DMS53 treated with DMSO at 0.1 percent for 48 hours (cell line): ENCODE results near the gene THSD7A.

Experiments
- DNase-seq: peaks from one replicate; lab custom pipeline; 2025; ENCODE audit not compliant: unreplicated experiment; lab: John Stamatoyannopoulos, UW

Gene THSD7A

DNA sequence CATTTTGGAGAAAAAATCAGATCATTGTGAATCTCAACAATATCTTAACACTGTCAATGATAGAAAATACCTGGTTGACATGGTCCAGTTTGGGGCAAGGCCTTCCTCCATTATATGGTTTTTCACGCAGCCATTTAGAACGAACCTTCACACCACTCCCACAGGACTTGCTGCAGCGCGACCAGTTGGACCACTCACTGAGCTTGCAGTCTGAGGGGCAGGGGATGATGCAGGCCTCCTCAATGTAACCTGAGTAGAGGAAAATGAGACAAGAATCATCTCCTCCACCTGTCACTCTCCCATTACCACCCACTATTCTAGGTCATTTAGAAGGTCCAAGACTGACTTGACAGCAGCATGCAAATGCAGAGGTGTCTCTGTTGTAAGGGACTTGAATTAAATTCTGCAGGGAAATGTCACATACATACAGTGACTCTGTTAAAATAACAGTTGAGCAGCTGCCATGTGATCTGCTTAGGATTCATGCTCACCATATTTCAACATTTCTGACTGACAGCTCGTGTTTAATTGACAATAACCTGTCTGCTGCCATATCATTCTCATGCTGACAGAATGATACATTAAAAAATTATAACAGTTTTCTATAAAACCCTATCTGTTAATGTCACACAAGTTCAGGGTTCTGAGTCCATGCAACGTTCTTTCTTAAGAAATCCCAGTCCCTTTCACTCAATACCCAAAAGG is 403.0 kb downstream of the THSD7A start:
- DNase-seq = no peak

- peak; percentile 80 for DNase-seq
These were observed 404.2 kb downstream of the THSD7A start for GRCh38 chr7:11427686-11428273.

GRCh38 chr7:11424006-11424405 is 408.0 kb downstream of the THSD7A start:
- DNase-seq = no peak

- DNase-seq = no peak
These were observed 411.9 kb downstream of the THSD7A start for GRCh38 chr7:11420049-11420448.

DNA sequence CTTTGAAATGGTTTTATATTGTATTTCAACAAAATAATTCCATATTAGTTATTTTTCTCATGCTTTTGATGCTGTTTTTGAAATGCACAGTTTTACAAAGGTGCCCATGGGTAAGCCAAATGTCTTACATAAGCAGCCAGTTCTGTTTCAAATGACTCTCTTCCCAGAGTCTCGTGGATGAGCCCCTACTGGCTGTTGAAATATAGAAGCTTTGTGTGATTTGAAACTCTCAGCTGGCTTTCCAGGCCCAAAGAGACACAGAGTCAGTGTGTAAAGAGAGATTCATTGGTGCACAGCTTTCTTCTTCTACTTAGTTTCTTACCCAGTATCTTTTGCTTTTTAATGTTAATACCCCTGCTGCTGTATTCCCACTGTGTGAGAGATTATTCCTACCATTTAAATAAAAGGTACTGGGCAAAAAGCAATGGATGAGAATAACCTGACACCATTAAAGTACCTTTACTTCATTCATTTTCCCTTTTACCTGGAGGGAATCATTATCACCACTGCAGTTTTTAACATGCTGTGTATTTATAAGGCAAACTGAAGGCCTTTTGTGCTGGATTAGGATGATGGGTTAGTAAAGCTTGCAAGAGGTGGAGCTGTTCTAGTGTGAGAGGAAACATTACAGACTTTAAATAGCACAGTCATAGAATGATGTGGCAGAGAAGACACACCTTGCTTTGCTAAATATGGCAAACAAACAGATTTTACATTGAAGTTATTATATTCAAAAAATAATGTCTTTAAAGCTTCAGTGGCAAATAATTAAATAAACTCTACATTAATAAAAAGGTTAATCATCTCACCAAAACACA is 415.1 kb downstream of the THSD7A start:
- DNase-seq = no peak

GRCh38 chr7:11415101-11415500 is 416.9 kb downstream of the THSD7A start:
- DNase-seq = no peak

- DNase-seq = no peak
These were observed 418.1 kb downstream of the THSD7A start for GRCh38 chr7:11413901-11414300.

- no peak for DNase-seq
These were observed 420.0 kb downstream of the THSD7A start for GRCh38 chr7:11412036-11412435.

GRCh38 chr7:11410656-11411644 is 421.0 kb downstream of the THSD7A start:
- no peak for DNase-seq

DNA sequence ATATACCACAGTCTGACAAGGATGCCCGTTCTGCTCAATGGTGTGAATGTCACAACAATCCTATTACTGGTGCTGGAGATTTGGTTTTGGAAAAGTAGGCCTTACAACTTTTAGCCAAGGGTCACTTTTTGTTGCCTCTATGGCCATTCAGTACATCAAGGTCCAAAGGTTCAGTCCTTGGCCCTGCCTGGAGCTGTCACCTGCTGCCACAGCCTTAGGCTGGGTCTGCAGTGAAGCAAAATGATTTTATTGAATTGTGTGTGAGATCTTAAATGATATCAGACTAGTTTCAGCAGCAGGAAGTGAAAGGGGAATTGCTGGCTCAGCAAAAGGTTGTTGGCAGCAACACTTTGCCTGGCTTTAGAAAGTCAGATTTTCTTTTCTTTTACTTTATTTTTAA is 427.6 kb downstream of the THSD7A start:
- DNase-seq = no peak

DNA sequence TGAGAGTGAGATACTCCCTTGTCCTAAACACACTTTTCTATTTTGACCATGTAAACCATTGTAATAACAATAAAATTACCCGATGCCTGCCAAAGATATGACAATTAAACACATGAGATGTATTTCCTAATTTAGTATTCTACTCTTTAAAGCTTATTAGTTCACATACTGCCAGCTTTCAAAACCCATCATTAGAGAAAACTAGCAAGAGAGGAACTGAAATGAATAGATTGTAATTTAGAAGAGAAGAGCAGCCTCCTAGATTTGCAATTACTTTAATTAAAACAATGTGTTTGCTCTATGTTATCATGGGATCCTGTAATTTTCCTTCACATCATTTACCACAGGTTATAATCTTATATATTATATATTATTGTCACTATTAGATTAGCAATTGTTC is 428.2 kb downstream of the THSD7A start:
- DNase-seq = no peak

GRCh38 chr7:11394438-11394837 is 437.6 kb downstream of the THSD7A start:
- no peak for DNase-seq

DNA sequence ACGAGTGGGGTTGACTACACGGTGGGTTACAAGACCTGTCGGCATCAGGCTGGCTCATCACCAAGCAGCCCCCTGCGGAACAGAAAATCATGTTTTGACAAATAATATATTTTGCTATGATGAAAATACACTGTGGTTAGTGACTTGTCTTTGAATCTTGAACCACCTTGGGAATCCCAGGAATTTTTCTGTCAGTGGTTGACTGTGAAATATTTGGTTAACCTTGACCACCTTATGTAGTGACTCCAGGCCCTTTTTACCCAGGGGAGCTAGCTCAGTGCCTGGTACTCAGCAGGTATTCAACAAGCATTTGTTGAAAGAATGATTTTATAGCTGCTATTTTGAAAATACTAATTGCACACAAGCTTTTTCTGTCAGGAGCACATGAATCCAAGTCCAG is 452.4 kb downstream of the THSD7A start:
- DNase-seq = no peak

DNA sequence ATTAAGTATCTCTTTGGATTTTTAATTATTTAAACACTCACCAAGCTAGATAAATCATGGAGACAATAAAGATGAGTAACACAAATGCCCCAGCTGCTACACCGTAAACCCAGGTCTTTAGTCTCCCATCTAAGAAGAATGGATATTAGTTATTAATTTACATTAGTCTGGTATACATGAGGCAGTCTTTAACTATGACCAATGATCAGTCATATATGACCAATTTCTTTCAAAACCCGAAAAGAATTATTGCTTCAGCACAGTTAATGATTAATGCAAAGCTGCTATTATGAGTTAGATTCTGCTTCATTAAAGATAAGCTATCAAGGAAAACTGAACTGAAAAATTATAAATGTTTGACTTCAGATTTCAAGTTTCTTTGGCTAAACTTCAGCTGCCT is 455.5 kb downstream of the THSD7A start:
- no peak for DNase-seq

- no peak for DNase-seq
These were observed 457.4 kb downstream of the THSD7A start for GRCh38 chr7:11374629-11375028.

DNA sequence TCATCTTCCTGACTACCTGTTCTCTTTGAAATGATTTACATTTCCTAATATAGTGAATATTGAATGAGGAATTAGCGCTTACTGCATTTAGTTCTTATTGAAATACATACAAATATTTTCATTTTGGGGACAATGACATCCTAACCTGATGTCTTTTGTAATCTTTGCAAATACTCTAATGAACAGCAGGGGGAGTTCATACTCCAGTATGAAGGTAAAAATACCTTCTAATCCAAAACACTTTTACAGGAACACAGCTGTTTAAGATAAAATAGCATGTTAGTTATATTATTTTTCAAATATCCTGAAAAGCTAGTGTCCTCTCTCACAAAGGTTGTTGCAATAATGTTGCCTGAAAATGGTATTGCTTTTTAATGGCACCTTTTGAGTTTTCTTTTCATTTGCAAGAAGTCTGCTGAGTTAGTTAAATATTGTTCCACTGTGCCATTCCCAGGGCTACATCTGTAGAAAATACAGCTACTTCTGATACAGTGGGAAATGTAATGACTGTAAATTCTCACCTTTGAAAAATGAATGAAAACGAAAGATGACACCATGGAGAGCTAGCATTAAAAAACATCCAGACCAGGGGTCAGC is 458.4 kb downstream of the THSD7A start:
- DNase-seq = peak; percentile 56

- no peak for DNase-seq
These were observed 462.3 kb downstream of the THSD7A start for GRCh38 chr7:11369696-11370095.

- no peak for DNase-seq
These were observed 465.9 kb downstream of the THSD7A start for GRCh38 chr7:11366118-11366517.

DNA sequence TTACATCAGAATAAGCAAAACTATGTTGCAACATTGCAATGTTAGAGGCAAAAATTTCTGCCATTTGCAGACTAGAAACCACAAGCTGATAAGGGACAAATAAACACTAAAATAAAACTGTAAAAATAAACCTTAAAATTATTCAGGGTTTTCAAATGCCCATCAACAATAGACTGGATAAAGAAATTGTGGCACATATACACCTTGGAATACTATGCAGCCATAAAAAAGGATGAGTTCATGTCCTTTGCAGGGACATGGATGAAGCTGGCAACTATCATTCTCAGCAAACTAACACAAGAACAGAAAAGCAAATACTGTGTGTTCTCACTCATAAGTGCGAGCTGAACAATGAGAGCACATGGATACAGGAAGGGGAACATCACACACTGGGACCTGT is 473.4 kb downstream of the THSD7A start:
- DNase-seq = no peak

- DNase-seq = no peak
These were observed 476.5 kb downstream of the THSD7A start for GRCh38 chr7:11355399-11356005.
